Brain microvascular endothelial cell (primary cell): ENCODE measurements around the gene POU6F2.

ENCODE experiments used
- DNase-seq: peaks from one replicate; pipeline ENCODE4 v3.0.0-alpha.2; 2020
- H3K27ac ChIP-seq: fragments of 250-450 bp; sonication (Bioruptor Pico); 2 replicates; pipeline ENCODE4 v1.5.1; 2020; ENCODE audit warnings: mild to moderate bottlenecking, moderate library complexity
- H3K27me3 ChIP-seq: fragments of 250-450 bp; sonication (Bioruptor Pico); replicated peaks from 2 replicates; pipeline ENCODE4 v1.5.1; 2020; ENCODE audit warnings: mild to moderate bottlenecking
- H3K36me3 ChIP-seq: fragments of 250-450 bp; sonication (Bioruptor Pico); replicated peaks from 2 replicates; pipeline ENCODE4 v1.5.1; 2020; ENCODE audit warnings: mild to moderate bottlenecking
- H3K4me3 ChIP-seq: 2 replicates; pipeline ENCODE4 v1.5.1; 2011; ENCODE audit warnings: low read depth, mild to moderate bottlenecking, control low read depth, low read length, moderate library complexity
- in situ Hi-C: cut with HindIII; loops from 2 replicates; pipeline ENCODE4 v1.10.0; 2017; ENCODE audit warnings: low sequenced_read_pairs, low pct_ligation_motif_present
- TF ChIP-seq, protein P1 (sequence below): IDR thresholded peaks from 2 replicates; pipeline ENCODE4 v1.5.1; 2011; ENCODE audit warnings: low read depth, mild to moderate bottlenecking, moderate library complexity, low read length, control low read depth, inconsistent platforms; ENCODE audit errors: missing control alignments

Gene POU6F2

DNA sequence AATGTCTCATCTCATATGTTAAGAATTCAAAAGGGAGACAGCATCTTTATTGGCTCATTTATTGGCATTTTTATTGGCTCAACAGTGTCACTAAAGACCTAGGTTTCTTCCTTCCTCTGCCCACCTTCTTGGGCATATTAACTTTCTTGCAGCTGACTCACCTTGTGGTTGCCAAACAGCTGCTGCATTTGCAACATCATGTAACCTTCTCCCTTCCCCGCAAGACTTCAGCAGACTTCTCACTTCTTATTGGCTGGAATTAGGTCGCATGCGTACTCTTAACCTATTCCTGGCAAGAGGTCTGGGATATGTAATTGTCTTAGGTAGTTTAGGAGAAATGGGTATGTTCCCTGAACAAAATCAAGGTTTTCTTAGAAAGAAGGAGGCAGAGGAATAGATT, 263.2 kb downstream of the POU6F2 start:
- no peaks in the 10 kb centered on the region for H3K27me3 ChIP-seq
- H3K27ac ChIP-seq: no peak overlapping the region
- DNase-seq: no peak
- no peak overlapping the region for H3K4me3 ChIP-seq
- H3K36me3 ChIP-seq: no peaks in the 10 kb centered on the region
- in situ Hi-C loops: no loop called here
- TF ChIP-seq, protein P1, sequence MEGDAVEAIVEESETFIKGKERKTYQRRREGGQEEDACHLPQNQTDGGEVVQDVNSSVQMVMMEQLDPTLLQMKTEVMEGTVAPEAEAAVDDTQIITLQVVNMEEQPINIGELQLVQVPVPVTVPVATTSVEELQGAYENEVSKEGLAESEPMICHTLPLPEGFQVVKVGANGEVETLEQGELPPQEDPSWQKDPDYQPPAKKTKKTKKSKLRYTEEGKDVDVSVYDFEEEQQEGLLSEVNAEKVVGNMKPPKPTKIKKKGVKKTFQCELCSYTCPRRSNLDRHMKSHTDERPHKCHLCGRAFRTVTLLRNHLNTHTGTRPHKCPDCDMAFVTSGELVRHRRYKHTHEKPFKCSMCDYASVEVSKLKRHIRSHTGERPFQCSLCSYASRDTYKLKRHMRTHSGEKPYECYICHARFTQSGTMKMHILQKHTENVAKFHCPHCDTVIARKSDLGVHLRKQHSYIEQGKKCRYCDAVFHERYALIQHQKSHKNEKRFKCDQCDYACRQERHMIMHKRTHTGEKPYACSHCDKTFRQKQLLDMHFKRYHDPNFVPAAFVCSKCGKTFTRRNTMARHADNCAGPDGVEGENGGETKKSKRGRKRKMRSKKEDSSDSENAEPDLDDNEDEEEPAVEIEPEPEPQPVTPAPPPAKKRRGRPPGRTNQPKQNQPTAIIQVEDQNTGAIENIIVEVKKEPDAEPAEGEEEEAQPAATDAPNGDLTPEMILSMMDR: no peak

DNA sequence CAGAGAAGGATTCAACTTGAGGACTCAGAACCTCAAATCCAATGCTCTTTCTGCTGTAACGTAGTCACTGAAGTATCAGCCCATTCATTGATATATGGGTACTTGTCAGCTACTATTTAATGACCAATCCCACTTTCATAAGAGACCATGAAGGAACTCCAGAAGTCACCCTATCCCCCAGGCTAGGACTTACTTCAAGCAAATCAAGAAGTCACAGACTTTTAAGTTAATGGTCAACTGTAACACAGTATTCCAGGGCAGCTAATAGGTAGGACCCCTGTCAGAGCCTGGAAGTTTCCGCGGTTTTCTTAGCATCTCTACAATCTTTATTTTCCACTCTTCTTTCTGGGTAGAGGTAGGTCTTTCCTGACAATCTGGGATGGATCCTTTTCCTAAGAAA, 269.9 kb downstream of the POU6F2 start:
- TF ChIP-seq, protein P1: no peak
- Histone ChIP-seq H3K4me3 (no peak overlapping the region), H3K27ac (no peak overlapping the region), H3K27me3 (no peaks in the 10 kb centered on the region), H3K36me3 (no peaks in the 10 kb centered on the region)
- in situ Hi-C loops: no loop called here
- DNase-seq: no peak

DNA sequence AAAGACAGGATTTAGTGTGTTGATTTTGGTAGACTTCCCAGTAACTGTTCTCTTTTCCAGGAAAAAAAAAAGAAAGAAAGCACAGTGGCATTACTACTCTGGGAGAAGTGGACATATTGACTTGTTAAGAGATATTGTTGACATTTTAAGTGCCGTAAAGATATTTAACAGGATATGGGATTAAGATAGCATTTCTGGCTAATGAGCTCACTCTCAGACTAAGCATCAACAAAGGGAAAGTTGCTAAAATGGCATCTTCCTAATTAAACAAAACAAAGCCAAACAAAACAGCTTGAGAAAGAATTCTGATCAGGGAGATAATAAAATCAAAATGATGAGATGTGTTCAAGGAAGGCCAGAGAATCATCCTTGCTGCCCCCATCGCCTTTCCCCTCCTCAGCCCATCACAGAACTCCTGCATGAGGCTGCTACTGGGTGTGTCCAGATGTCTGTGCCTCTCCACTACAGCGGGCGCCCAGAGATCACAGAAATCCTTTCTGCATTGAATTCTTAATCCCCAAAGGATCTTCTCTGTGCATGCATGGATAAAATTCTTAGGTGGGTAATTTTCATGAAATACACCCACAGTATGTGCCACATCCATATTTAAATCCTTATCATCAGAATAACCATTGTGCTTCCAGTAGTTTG, 270.5 kb downstream of the POU6F2 start:
- H3K36me3 ChIP-seq: no peaks in the 10 kb centered on the region
- no peak overlapping the region for H3K27ac ChIP-seq
- no peak overlapping the region for H3K4me3 ChIP-seq
- DNase-seq: no peak
- in situ Hi-C loops: no loop called here
- TF ChIP-seq, protein P1: no peak
- H3K27me3 ChIP-seq: no peaks in the 10 kb centered on the region

DNA sequence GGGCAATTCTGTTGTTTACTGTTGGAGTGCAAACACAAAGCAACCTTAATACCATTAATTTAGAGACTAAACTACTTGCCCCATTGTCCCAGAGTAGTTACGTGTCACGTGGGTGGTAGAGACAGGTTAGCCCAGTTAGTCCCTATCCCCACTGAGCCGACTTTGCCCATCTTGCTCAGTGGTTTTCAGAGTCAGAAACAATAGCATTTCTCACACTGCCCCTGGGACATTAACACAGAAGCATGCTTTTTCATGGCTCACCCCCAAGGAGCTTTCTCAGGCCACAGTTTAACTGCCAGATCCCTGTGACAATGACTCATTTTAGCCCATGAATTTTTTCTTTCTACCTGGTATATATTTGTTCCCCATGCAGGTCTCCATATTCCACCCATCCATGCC, 271.0 kb downstream of the POU6F2 start:
- Histone ChIP-seq H3K27me3 (no peaks in the 10 kb centered on the region), H3K4me3 (no peak overlapping the region), H3K36me3 (no peaks in the 10 kb centered on the region), H3K27ac (no peak overlapping the region)
- TF ChIP-seq, protein P1: no peak
- DNase-seq: no peak
- in situ Hi-C loops: no loop called here

DNA sequence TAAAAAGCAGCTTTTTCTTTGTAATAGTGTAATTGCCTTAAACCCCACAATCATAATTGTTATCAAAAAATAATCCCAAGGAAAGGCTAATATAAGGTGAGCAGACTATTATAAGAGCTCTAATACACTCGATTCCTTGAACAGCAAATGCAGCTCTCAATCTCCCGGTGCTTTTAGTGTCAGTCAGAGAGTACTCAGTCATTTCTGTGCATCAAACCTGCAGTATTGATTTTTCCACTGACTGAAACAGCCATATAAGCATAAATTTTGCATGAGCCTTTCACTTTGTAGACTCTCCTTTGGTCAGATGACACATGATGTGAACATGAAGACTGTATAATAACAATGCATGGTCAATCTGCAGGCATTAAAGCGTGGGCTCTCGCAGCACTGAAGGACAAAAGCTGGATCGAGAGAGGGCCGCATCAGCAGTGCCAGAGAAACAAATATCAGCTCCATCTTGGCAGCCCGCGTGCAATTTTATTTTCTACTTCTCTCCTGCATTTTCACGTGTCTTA, 272.0 kb downstream of the POU6F2 start:
- Histone ChIP-seq H3K27ac (no peak overlapping the region), H3K36me3 (no peaks in the 10 kb centered on the region), H3K27me3 (no peaks in the 10 kb centered on the region), H3K4me3 (no peak overlapping the region)
- TF ChIP-seq, protein P1: no peak
- DNase-seq: no peak
- in situ Hi-C loops: no loop called here

DNA sequence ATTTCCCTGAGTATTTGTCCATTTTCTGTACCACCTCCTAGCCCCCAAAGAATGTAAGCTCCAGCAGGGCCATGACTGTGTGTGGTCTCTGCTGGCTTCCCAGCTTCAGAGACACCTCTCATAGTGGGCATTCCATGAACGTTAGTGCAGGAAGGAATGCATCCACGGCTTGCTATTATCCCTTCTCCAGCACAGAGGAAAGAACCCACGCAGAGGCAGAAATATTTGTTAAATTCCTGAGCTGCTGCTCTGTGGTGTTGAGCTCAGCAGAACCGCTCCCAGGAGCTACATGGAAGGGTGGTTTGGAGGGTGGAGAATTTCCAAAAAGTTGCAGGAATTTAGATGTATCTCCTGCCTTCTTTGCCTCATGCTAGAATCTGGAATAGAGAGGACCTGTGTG, 275.2 kb downstream of the POU6F2 start:
- no peaks in the 10 kb centered on the region for H3K27me3 ChIP-seq
- H3K27ac ChIP-seq: no peak overlapping the region
- in situ Hi-C loops: no loop called here
- H3K4me3 ChIP-seq: no peak overlapping the region
- H3K36me3 ChIP-seq: no peaks in the 10 kb centered on the region
- TF ChIP-seq, protein P1: no peak
- peak; percentile 22 for DNase-seq
